SW 1271 (cell line): ENCODE results near the gene ENO4.

Experiments
- DNase-seq, 2 experiments: peaks; one replicate each; lab custom pipeline; 2025; lab: John Stamatoyannopoulos, UW

ENO4 gene

DNA sequence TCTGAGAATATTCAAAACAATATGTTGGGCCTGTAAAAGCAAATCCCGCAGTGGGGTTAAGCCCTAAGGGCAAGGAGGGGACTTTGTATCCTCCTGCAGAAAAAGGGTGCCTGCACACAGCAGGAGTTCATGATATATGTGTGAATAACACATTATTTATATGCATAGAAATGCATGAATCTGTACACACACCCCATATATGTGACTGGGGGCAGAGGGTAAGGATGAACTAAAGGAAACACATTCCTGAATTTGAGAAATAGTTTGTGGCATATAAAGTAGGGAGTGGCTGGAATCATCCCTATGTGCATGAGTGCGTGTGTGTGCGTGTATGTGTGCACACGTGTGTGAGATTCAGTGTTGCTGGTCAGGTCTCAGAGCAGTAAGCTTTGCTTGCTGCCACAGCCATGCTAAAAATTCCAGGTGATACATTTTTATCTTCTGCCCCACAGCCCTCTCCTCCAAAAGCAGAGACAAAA is 18.9 kb downstream of the ENO4 start:
- no peak for DNase-seq

DNA sequence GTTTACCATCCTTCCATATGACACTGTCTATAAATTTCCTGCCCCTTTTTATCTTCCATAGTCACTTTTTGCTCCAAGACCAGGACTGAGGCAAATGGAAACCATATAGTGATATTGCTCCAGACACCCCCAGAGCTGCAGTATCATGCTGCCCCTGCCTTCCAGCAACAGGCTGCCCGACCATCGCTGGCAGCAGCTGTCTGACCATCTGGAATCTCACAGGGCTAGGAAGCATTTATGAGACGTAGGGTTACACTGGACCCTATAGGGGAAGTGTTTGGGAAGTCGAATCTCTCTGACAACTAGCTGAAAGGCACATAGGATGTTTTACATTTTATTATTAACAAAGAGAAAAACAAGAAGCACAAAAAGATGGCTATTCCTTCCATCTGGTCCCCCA is 19.4 kb downstream of the ENO4 start:
- DNase-seq = no peak

DNA sequence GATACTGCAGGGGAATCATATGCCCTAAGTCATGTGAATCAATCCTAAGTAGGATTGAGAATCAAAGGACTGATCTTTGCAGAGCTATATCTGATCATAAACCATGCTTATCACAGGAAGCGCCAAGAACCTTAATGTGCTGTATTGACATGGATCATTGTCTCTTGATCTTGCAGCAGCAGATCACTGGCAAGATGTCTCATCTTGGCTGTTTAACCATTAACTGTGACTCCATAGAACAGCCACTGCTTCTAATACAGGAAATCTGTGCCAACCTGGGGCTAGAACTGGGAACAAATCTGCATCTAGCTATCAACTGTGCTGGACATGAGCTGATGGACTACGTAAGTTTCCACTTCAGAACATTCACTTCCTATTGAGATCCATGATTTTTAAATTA is 21.6 kb downstream of the ENO4 start:
- DNase-seq = no peak

DNA sequence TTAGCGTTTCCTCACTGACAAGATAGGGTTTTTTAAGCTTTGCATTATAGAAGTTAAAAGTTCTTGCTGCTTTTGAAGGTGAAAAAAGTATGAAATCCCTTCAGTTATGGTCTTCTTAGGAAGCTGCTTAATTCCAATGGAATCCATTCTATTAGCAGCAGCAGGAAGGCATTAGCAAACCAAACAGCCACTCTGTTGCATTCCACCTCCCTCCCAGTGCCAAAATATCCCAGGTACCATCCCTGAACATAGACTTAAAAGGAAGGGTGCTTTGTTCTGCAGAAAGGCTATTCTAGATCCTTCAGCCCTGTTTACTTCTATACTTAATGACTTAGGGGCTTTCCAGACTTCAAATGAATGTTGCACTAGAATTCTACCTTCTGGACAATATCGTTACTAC is 23.8 kb downstream of the ENO4 start:
- no peak for DNase-seq

DNA sequence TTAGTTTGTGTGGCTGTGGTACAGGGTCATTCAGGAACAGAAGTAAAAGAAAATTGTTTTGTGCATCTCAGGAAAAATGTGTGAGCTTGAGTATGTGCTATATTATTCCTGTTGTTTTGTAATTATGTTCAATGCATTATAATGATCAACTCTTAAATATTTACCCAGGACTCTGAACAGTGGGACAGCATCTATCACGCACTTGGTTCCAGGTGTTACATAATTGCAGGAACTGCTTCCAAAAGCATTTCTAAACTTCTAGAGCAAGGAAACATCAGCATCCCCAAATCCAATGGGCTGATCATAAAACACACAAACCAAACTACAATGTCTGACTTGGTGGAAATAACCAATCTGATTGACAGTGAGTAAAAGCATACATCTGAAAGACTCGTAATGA is 26.6 kb downstream of the ENO4 start:
- DNase-seq = no peak

DNA sequence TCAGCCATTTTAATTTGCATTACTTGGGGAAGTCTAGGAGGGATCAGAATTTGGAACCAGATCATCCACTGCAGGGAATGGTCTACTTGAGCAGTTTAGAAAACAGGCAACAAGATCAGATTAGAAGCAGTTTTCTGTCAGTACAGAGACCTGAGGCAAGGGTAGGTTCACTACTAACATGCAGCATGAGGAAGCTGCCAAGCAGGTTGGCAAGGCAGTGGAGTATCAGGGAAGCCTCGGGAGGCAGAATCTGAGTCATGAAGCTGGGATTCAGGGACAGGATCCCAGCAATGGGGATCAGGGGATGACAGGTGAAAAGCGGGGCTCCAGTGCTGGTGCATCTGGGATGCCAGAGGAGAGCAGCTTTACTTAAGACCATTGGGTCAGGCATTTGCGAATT is 28.1 kb downstream of the ENO4 start:
- DNase-seq = no peak

DNA sequence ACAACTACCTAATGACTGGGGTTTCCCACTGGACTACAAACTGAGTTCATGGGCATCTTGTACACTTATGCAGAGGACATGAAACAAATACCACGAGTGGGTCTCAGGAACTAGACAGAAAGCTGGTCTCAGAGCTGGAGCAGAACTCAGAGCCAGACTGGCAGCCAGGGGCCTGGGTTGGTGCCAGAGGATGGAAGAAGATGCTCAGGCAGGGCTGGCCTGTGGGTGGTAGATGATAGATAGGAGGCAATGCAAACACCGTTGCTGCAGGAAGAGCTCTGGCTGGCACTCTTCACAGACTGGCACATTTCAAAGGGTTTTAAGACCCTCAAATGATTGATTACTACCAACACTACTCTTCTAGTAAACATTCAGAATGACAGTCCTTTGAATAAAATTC is 28.8 kb downstream of the ENO4 start:
- no peak for DNase-seq

DNA sequence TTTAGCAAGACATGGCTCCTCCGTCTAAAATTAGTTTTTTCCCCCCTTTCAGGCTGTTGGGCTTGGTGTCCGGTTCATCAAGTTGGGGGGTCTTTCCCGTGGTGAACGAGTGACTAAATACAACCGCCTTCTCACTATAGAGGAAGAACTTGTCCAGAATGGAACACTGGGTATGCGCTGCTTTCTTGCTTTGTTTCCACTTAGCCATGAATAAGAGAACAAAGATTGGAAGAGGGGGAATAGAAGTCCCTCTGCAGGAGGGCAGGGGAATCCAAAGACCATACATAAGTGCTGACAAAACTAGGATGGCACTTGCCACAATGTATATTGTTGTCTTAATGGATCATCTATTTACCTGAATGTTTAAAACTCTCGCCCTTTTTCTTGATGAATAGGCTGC is 30.5 kb downstream of the ENO4 start:
- no peak for DNase-seq

DNA sequence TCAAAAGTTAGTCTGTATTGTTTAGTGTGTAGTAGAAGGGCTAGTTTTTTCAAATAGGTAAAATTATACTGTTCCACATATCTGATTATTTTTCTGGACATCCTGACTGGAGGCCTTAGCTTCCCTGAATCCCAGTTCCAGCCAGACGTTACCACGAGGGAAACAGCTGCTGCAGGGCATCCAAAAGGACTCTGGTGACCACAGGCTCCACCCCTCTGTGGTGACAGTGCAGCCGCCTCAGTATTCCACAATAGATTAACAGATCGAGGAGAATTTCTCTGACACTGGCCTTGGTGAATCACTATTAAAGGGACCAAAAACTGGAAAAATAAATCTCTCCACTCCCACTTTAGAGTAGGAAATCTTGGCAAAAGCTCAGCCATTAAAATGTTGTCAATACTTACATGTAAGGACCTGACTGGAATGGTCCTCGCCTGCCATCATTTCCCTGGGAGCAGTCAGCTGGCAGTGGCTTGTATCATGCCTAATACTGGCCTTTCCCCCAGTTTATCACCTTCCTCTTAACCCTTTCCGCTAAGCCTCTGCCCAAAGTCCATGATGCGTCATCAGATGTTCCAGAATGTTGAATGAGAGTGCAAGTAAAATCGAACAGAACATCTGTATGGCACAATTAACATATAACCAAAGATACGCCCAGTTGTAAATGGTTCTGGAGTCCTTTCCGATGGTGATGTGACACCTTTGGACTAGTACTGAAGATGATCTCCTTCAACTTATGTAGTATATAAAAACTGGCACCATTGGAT is 31.6 kb downstream of the ENO4 start:
- DNase-seq = no peak

DNA sequence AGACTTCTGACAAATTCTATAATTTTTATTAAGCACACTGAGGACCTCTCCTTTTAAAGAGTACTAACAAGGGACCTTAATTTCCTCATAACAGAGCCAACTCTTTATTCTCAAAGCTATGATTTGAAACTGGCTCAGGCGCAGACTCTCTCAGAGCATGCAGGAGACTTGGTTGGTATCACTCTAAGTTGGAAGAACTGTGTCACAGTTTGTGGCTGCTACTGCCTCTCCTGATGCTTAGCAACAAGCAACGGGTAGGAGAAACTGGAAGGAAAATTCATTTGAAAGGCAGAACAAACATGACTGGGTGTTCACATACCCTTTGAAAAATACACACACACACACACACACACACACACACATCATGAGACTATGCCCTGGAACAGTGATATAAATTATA is 33.3 kb downstream of the ENO4 start:
- no peak for DNase-seq

DNA sequence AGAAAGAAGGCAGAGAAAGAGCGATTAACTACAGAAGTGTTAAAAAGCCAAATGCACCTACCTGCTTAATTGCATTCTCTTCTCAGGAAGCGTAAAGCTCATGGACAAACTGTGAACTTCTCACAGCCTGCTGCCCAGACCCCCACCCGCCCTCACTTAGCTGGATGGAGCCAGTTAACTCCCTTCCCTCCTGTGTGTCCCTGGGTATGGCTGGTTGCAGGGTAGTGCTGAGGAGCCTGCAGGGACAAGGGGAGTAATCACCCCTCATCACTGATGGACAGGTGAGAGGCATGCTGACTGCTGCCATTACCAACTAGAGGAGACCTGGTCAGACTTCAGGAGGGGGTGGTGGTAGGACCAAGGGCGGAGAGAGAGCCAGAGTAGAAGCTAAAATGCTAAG is 37.5 kb downstream of the ENO4 start:
- no peak for DNase-seq

DNA sequence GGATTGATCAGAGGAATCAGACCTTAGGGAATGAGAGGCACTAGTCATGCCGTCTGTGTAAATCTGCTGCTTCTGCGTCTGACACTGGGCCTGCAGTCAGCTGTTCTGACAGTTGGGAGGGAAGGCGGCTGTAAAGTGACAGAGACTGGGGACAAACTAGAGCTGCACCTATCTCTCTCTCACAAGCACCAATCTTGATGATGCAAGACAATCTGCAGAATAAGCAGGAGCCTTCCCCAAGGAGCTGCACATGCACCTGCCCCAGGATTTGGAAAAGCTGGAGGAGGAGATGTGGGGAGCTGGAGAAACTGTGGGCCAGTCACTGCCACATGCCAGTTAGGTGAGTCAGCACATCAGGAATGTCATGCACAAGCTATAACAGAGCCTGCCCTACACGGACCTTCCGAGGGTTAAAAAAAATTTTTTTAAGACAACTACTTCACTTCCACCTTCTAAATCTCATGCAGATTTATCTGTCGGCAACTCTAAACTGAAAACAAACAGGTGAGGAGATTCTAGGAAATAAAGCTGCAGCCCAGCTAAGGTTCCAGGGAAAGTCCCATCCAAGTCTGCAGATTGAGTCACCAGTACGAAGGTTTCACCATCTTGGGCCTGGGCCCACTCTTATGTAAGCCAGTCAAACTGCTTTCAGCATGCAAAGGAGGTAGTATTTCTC is 39.2 kb downstream of the ENO4 start:
- DNase-seq = peak; percentile 19 to 72

DNA sequence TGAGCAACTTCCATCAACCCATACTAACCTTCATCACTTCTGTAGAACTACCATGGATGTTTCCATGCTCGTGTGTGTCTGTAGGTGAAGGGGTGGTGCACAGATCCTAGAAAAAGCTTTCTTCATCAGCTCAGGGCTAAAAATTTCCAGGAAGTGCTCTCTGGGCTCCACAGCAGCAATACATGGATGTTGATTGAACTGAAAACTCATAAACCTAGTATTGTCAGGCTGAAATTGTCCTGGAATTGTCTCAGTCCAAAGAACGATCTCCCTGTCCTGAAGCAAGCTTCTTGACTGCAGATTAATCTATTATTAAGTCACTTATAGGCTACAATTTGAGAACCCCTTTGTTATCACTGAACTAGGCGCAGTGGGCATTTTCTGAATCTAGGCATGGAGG is 39.8 kb downstream of the ENO4 start:
- DNase-seq = no peak

DNA sequence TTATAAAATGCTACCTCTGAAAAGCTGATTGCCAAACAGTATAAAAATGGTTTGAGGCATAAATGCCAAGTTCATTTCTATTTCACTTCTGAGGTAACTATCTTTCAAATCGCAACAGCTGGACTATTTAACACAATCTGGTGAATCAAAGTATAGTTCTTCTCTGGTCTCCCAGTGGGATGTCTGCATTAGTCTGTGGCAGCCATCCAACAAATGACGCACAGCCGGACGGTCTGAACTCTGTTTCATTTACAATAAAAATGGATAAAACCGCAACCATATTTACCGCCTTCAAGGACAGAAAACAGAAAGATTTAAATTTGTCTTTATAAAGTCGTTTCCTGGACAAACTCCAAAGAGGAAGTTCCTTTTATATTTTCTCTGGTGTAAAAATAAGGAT is 41.9 kb downstream of the ENO4 start:
- no peak for DNase-seq

DNA sequence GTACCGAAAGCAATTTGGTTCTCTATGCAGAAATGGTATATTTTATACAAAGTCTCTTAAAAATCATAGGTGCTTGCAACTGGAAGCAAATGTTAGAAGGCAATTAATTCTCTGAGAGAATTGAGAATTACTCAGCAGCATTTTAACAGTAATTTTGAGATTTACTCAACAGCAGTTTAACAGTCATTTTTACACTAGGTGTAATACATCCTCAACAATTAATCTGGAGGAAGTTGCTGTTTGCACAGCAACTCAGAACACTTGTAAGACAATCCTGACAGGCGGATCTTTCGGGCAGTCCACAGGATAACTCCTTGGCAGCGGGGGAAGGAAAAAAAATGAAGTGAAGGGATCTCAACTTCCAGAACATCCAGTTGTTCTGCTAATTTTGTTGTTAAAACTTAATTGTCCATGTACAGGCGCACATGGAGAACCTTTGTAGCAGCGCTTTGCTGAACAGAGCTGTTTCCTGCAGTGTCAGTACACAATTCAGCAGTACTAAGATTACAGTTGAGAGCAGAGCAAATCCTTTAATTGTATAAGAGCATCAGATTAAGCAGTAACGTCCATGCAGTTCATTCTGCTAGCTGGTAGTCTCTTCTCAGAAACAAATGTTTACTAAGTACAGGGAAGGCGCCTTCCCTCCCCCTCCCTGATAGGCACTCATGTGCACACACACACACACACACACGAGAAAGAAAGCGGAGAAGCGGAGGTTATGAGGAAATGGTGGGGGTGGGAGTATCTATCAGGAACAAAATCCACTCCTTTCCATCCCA is 43.8 kb downstream of the ENO4 start:
- no peak for DNase-seq

DNA sequence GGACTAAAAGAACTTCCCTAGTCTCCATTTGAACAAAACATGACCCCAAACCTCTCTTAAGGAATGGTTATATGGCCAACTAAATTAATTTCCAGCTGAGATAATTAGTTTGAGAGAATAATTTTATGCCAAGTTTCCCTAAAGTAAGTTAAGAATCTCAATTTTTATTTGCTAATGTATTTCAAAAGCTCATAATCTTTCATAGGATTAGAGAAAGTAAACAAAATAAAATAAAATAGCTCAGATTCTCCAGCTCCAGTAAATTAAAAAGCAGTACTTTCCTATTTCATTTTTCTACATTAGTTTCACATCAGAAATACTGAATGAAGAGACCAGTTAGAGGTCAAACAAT is 44.4 kb downstream of the ENO4 start:
- DNase-seq = no peak

DNA sequence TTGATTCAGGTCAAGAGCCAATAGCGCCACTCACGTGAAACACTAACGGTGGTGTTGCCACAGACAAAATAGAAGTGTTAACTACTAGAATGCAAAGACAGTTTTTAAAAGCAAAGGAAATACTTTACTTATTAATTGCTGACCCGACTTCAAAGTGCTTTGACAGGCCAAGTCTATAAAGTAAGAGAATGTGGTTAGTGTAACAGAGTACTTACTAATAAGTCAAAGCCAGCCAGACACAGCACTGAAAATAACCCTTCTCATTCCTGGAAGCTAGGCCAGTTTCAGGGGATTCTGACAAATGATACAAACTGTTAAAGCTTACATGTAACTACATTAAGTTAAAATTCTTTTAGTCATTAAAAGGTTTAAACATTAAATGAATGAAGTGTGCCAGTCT is 50.3 kb downstream of the ENO4 start:
- DNase-seq = no peak

DNA sequence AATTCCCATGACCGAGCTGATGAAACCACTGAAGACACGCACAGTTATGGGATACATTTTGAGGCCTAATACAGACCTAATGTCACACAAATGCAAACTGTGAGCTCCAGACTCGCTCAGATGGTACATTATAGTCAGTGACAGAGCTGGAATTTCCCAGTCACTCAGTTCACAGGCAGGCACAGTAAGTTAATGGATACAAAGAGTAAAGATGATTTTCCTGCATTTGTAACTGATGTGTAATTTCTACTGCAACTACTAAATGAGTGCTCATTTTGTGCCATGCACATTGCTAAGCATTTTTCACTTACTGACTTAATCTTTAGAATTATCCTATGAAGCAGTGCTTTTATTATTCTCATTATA is 56.5 kb downstream of the ENO4 start:
- no peak for DNase-seq

DNA sequence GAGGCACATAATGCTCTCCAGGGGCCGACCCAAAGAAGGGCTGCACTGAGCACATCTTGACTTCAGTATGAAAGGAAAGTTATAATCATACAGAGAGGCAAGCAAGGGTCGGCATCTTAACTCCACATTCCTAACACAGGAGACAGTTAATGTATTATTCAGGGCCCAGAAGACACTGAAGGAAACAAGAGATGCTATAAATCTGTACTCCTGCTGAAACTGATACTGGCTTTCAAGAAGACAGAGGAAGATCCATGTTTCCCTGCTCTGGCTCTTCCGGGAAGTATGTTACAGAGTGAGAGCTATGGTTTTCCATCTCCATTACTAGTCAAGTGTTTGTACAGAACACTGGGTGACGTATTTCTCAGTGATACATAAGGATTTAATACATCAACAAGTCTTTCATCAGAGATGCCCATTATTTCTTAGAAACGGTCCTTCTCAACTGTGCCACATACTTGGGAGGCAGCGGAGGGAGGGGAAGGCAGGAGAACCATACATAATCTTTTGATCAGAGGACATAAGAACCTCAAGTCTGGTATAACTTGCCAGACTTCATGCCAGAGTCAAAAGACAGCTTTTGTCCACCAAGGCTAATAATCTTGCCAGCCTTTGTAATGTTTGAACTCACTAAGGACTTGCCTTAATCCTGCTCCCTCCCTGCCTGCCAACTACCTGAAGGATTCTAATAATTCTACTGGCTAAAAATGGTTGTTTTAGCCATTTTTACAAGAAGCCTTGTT is 58.1 kb downstream of the ENO4 start:
- no peak for DNase-seq

DNA sequence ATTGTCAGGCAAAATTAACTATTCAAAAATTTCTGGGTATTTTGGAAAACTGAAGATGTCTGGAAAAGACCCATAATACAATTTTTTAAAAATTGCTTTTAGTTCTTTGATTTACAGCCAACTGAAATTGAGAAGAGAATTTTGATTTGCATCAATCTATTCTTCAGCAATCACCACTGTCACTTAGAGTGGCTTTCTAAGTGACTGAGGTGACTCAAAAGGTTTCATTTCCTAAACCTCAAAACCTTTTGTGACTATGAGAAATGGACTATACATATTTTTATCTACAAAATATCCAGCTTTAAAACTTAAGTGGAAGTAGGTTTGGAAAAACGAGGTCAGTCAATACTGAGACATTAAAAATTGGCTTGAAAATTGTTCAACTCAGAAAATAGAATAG is 60.0 kb downstream of the ENO4 start:
- DNase-seq = no peak

DNA sequence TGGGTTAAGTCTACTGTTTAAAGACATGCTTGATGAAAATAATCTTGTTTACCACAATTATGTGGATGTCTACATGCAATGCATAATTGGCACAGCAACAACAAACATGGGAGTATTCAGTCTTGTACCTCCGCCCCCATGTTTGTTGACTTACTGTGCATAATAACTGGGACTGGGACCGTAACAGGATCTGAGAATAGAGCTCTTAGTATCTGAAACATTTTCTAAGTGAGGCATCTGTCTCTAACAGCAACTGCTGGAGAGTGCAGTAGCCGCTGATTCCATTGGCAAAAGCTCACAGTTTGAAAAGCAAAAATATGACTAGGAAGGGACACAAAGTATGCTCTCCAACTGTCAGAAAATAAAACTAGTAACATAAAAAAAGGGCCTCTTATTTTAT is 61.6 kb downstream of the ENO4 start:
- no peak for DNase-seq

DNA sequence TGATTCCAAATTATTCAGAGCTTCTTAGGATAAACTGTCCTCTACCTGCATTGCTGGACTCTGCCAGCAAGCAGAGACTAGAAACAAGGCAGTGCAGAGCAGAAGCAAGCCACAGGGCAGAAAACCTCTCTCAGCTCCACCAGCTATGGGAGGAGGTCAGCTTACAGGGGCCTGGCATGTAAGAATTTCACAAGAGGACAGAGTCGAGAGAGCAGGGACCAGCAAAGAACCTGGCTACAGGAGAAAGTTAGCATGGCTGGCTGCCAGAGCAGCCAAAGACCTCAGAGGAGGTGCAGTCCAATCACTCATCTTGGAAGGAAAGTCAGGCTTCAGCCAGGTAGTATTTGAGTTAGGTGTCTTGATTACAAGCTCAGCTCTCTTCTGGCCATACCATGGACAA is 62.9 kb downstream of the ENO4 start:
- no peak for DNase-seq

DNA sequence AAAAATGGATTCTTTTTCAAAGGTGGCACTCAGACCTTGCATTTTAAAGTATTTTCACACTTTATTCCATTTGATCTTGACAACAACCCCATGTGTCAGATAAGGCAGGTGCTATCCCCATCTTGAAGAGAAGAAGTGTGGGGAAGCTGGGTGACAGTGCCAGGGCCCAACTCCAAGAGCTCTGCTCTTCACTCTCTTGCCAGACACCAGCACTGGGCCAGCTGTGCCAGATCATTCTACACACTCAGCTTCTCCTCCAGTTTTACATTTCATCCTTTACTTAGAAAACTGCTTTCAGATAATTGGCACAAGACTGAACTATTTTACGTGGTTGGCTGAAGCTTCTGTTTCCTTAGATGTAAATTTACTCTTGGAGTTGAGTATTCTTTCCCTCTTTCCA is 64.4 kb downstream of the ENO4 start:
- no peak for DNase-seq
